Adrenal gland (tissue), 12 donors: ENCODE data around the gene MDFIC2. TPM values are rescaled to one million over a fixed set of nuclear protein-coding genes. Genes with fewer than 3 reads are reported as not detected.

Source experiments
- DNase-seq, 7 donors: peaks; one replicate each; pipeline ENCODE4 v3.0.0-alpha.2; 2019 to 2020
- H3K27ac ChIP-seq, 5 donors: fragments of 200-600 bp; sonication (generic) in 4 of 5; 1 replicate in 3 of 5; 2 replicates in 2 of 5; pipeline versions ENCODE4 v1.5.1 to v1.8.0; 2016 to 2020; ENCODE audit warnings: mild to moderate bottlenecking in 1 of 5
- H3K27me3 ChIP-seq: fragments of 200-600 bp; 2 replicates; pipeline ENCODE4 v1.8.0; 2021
- H3K36me3 ChIP-seq, 2 donors: fragments of 200-600 bp; replicated peaks in 1 of 2; 1 replicate in 1 of 2; 2 replicates in 1 of 2; pipeline versions ENCODE4 v1.5.1 to v1.8.0; 2018 to 2022
- H3K4me1 ChIP-seq, 2 donors: fragments of 200-600 bp; replicated peaks in 1 of 2; 1 replicate in 1 of 2; 2 replicates in 1 of 2; pipeline versions ENCODE4 v1.5.1 to v1.8.0; 2018 to 2021
- H3K4me3 ChIP-seq, 4 donors: fragments of 200-600 bp; sonication (generic) in 3 of 4; one replicate each; pipeline ENCODE4 v1.5.1; 2016 to 2018
- H3K9me3 ChIP-seq, 3 donors: fragments of 200-600 bp; sonication (generic) in 1 of 3; replicated peaks in 1 of 3; 1 replicate in 2 of 3; 2 replicates in 1 of 3; pipeline versions ENCODE4 v1.5.1 to v1.8.0; 2016 to 2021
- POLR2A ChIP-seq, 2 donors: fragments of 450-650 bp; IDR thresholded peaks; one replicate each; pipeline ENCODE4 v1.6.1; 2017; ENCODE audit warnings: antibody characterized with exemption in 2 of 2, mild to moderate bottlenecking in 2 of 2, moderate library complexity in 1 of 2
- WGBS, 4 donors: extraction: QIAGEN DNeasy Blood & Tissue Kit in 2 of 4; methylation state at CpG; one replicate each; pipeline versions ENCODE4 v1.1.5 to v1.1.7; 2013 to 2017; 5-methylcytosine and 5-hydroxymethylcytosine counted together
- intact Hi-C, 2 donors: fragments of 100-400 bp; cut with DNase I; formaldehyde crosslinking; loops; one replicate each; pipeline versions ENCODE4 v1.14.1 to v1.15.0; 2022 to 2023
- polyA plus RNA-seq, 3 donors: library from polyadenylated mRNA; stranded (reverse); fragments of 200-250 nt in 2 of 3; fragments of 350-450 nt in 1 of 3; fragmentation: Illumina TruSeq in 1 of 3; extraction: RNeasy Lipid Tissue Mini Kit (QIAGEN cat#74804) in 1 of 3; gene quantifications; one replicate each; pipeline ENCODE4 v1.2.3, GENCODE V29; 2013 to 2014
- total RNA-seq, 9 donors: library from RNA; depleted of rRNA in 4 of 9; stranded (reverse); fragments of >200 nt in 4 of 9; fragments of 120-200 nt in 1 of 9; fragmentation: NEBNext Ultra II Directional in 1 of 9; extraction: Animal tissue kit (Norgen Biotek cat#: 25700) in 1 of 9; gene quantifications; one replicate each; pipeline versions ENCODE4 v1.1.0 to v1.2.4, GENCODE V29; 2013 to 2023
- TF ChIP-seq, protein P1 (sequence below), 6 experiments: fragments of 450-650 bp in 4 of 6; fragments of 200-600 bp in 2 of 6; sonication (generic) in 1 of 6; IDR thresholded peaks; 1 replicate in 5 of 6; 2 replicates in 1 of 6; pipeline versions ENCODE4 v1.5.1 to v1.8.0; 2016 to 2021; ENCODE audit warnings: antibody characterized with exemption in 6 of 6, mild to moderate bottlenecking in 2 of 6, moderate library complexity in 1 of 6
- donor health status: healthy with polysubstance abuse.
- donor health status: Bipolar disorder and iron deficiency.
- donor health status: DM: yes; HTN: yes; CAD: no.
- donor health status: DM: no; HTN: no; CAD: no.
- donor health status: DM: no; HTN: no; CAD: no.
- donor health status: DM: yes; HTN: yes; CAD: no.

Gene MDFIC2
- total and polyA plus RNA-seq, 12 donors = not detected

DNA sequence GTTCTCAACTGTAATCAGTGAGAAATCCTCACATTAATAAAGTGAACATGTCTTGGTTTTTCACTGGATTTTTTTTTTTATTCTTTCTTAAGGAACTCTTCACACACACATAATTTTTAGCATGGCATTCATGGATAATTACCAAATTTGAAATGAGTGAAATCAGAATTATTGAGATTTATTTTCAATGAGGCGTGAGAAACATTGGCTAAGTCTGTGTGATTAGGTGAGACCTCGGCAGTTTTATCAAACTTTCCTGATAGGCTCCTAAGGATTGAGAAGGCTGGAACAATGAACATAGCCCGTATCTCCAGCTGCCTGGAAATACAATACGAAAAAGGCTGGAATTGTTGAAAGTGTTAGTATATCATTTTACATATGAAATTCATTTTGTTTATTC is 35.5 kb downstream of the MDFIC2 start:
- Histone ChIP-seq H3K4me1 (no peaks in the 10 kb centered on the region), H3K36me3 (no peaks in the 10 kb centered on the region), H3K27me3 (no peaks in the 10 kb centered on the region), H3K27ac (no peak overlapping the region), H3K4me3 (no peak overlapping the region), H3K9me3 (no peaks in the 10 kb centered on the region)
- TF ChIP-seq, protein P1, sequence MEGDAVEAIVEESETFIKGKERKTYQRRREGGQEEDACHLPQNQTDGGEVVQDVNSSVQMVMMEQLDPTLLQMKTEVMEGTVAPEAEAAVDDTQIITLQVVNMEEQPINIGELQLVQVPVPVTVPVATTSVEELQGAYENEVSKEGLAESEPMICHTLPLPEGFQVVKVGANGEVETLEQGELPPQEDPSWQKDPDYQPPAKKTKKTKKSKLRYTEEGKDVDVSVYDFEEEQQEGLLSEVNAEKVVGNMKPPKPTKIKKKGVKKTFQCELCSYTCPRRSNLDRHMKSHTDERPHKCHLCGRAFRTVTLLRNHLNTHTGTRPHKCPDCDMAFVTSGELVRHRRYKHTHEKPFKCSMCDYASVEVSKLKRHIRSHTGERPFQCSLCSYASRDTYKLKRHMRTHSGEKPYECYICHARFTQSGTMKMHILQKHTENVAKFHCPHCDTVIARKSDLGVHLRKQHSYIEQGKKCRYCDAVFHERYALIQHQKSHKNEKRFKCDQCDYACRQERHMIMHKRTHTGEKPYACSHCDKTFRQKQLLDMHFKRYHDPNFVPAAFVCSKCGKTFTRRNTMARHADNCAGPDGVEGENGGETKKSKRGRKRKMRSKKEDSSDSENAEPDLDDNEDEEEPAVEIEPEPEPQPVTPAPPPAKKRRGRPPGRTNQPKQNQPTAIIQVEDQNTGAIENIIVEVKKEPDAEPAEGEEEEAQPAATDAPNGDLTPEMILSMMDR (IDR thresholded peaks at IDR 0.05) = no peak
- TF ChIP-seq POLR2A (IDR thresholded peaks at IDR 0.05) = no peak
- no peak for DNase-seq
- 58 to 62% (median 60%) methylated on average over 4 of the region's 4 CpGs for WGBS, 4 donors
- intact Hi-C loops = no loop called here

DNA sequence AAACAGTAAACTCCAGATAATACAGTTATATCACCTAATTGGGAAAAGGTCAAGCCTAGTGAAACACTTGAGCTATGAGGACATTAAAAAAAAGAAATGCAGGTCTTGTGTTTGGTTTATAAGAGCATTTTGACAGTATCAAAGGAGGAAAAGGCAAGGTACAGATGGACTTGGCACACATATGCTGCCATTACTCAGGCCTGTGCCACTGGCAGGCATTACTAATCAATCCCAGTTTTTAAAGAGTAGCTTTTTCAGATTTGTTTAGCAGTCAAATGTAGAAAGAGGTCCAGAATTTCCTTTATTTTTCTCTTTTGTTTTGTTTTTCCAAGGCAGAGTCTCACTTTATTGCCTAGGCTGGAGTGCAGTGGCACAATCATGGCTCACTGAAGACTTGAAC is 38.9 kb downstream of the MDFIC2 start:
- TF ChIP-seq, protein P1 (IDR thresholded peaks at IDR 0.05) = no peak
- TF ChIP-seq POLR2A (IDR thresholded peaks at IDR 0.05) = no peak
- Histone ChIP-seq H3K36me3 (no peaks in the 10 kb centered on the region), H3K27ac (no peak overlapping the region), H3K9me3 (no peaks in the 10 kb centered on the region), H3K27me3 (no peaks in the 10 kb centered on the region), H3K4me3 (no peak overlapping the region), H3K4me1 (no peaks in the 10 kb centered on the region)
- intact Hi-C loops = no loop called here
- no peak for DNase-seq

DNA sequence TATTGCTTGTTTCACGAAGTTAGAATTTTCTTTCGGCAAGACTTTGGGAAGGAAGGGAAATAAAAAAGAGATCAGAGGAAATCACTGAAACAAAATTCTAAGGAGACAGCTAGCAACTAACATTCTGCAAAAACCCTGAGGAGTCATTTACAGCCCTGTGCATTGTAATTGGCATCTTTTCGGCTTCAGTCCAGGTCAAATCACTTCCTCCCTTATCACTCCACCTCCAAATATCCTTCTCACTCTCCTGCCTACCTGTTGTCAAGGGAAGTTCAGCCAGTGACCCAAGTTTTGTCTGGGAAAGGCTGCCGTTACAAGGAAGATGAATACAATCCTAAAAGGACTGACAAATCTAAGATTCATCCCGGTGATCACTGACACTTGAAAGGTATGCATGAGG is 39.6 kb downstream of the MDFIC2 start:
- Histone ChIP-seq H3K9me3 (no peaks in the 10 kb centered on the region), H3K27ac (no peak overlapping the region), H3K4me3 (no peak overlapping the region), H3K36me3 (no peaks in the 10 kb centered on the region), H3K4me1 (no peaks in the 10 kb centered on the region), H3K27me3 (no peaks in the 10 kb centered on the region)
- DNase-seq = no peak
- no peak for TF ChIP-seq POLR2A (IDR thresholded peaks at IDR 0.05)
- TF ChIP-seq, protein P1 (IDR thresholded peaks at IDR 0.05) = no peak
- 76 to 79% (median 77%) methylated on average over 5 of the region's 5 CpGs for WGBS, 4 donors
- intact Hi-C loops = no loop called here

DNA sequence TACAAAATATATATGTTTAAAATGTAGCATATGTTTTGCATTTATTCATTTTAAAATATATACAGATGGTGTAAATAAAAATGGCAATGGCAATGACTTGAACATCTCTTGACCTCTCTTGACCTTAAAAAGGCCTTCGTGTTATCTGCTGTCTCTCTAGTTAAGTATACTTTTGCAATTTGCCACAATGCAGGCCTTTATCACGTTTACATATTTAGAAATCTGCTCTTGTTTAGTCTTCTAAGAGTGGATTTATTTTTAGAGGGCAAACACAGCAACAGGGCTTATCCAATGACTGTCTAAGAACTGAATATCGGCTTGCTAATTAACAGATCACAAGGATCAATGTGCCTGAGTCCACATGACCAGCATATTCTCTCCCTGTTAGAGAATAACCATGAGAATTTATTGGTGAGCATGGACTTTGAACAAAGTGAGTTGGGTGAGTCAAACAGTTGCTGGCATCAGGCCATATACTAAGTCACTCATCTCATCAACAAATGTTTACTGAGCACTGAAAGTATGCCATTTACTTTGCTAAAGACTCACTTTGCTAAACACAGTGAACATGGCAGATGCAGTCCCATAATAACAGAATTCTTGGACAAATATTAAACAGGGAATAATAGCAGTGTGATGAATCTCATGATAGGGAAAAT is 48.2 kb downstream of the MDFIC2 start:
- Histone ChIP-seq H3K4me3 (no peak overlapping the region), H3K4me1 (no peaks in the 10 kb centered on the region), H3K36me3 (no peaks in the 10 kb centered on the region), H3K9me3 (no peaks in the 10 kb centered on the region), H3K27ac (no peak overlapping the region), H3K27me3 (no peaks in the 10 kb centered on the region)
- DNase-seq = no peak
- 55 to 71% (median 62%) methylated on average over 3 of the region's 3 CpGs for WGBS, 4 donors
- no peak for TF ChIP-seq POLR2A (IDR thresholded peaks at IDR 0.05)
- TF ChIP-seq, protein P1 (IDR thresholded peaks at IDR 0.05) = no peak
- intact Hi-C loops = no loop called here
